Liver (tissue), 9 donors: Measurements from ENCODE around the gene NPEPPS. TPM values are rescaled to one million over a fixed set of nuclear protein-coding genes. Genes with fewer than 3 reads are reported as not detected.

Source experiments
- DNase-seq: peaks from one replicate; pipeline ENCODE4 v3.0.0-alpha.2; 2017; ENCODE audit warnings: low spot score
- H3K27ac ChIP-seq, 2 donors: one replicate each; pipeline ENCODE4 v1.7.0; 2013; ENCODE audit warnings: inconsistent platforms in 2 of 2, low read length in 2 of 2, control low read depth in 1 of 2, low read depth in 1 of 2, mild to moderate bottlenecking in 1 of 2
- H3K27me3 ChIP-seq, 4 donors: one replicate each; pipeline versions ENCODE4 v1.6.1 to v1.7.0; 2013; ENCODE audit warnings: low read length in 3 of 4, inconsistent platforms in 1 of 4, mild to moderate bottlenecking in 1 of 4, moderate library complexity in 1 of 4; ENCODE audit not compliant: control insufficient read depth in 4 of 4, insufficient read depth in 4 of 4
- H3K36me3 ChIP-seq, 4 donors: one replicate each; pipeline versions ENCODE4 v1.6.1 to v1.7.0; 2013; ENCODE audit warnings: low read length in 3 of 4, mild to moderate bottlenecking in 3 of 4, low read depth in 1 of 4, moderate library complexity in 1 of 4; ENCODE audit not compliant: control insufficient read depth in 4 of 4, insufficient read depth in 3 of 4
- H3K4me1 ChIP-seq, 4 donors: one replicate each; pipeline versions ENCODE4 v1.6.1 to v1.7.0; 2013; ENCODE audit warnings: low read length in 3 of 4, mild to moderate bottlenecking in 3 of 4, moderate library complexity in 1 of 4; ENCODE audit not compliant: control insufficient read depth in 4 of 4, insufficient read depth in 4 of 4
- H3K4me3 ChIP-seq, 3 donors: one replicate each; pipeline versions ENCODE4 v1.6.1 to v1.7.0; 2013; ENCODE audit warnings: low read length in 3 of 3, control low read depth in 1 of 3, low read depth in 1 of 3, mild to moderate bottlenecking in 1 of 3
- H3K9ac ChIP-seq, 2 donors: one replicate each; pipeline ENCODE4 v1.7.0; 2013; ENCODE audit warnings: low read length in 2 of 2, mild to moderate bottlenecking in 2 of 2, moderate library complexity in 2 of 2, control low read depth in 1 of 2, low read depth in 1 of 2
- H3K9me3 ChIP-seq, 4 donors: one replicate each; pipeline versions ENCODE4 v1.6.1 to v1.7.0; 2013; ENCODE audit warnings: low read length in 3 of 4; ENCODE audit not compliant: control insufficient read depth in 4 of 4
- ATF3 ChIP-seq: IDR thresholded peaks from 2 replicates; pipeline ENCODE4 v1.6.1; 2016; ENCODE audit warnings: antibody characterized with exemption
- EGR1 ChIP-seq, 2 donors: IDR thresholded peaks; 2 replicates each; pipeline ENCODE4 v1.6.1; 2016 to 2018; ENCODE audit warnings: antibody characterized with exemption in 2 of 2, low read depth in 2 of 2
- FOXA2 ChIP-seq: IDR thresholded peaks from 2 replicates; pipeline ENCODE4 v1.6.1; 2016; ENCODE audit warnings: antibody characterized with exemption
- GABPA ChIP-seq, 2 donors: IDR thresholded peaks in 1 of 2; conservative IDR thresholded peaks in 1 of 2; 2 replicates each; pipeline ENCODE4 v1.6.1; 2016; ENCODE audit warnings: antibody characterized with exemption in 2 of 2, mild to moderate bottlenecking in 1 of 2, moderate library complexity in 1 of 2
- HNF4A ChIP-seq, 2 donors: conservative IDR thresholded peaks; 2 replicates each; pipeline ENCODE4 v1.6.1; 2016; ENCODE audit warnings: antibody characterized with exemption in 2 of 2, mild to moderate bottlenecking in 2 of 2
- HNF4G ChIP-seq: IDR thresholded peaks from 2 replicates; pipeline ENCODE4 v1.6.1; 2016; ENCODE audit warnings: antibody characterized with exemption
- JUND ChIP-seq, 2 donors: IDR thresholded peaks; 2 replicates each; pipeline ENCODE4 v1.6.1; 2016; ENCODE audit warnings: antibody characterized with exemption in 2 of 2
- MAX ChIP-seq: IDR thresholded peaks from 2 replicates; pipeline ENCODE4 v1.6.1; 2016; ENCODE audit warnings: antibody characterized with exemption
- NR2F2 ChIP-seq: IDR thresholded peaks from 2 replicates; pipeline ENCODE4 v1.6.1; 2016; ENCODE audit warnings: antibody characterized with exemption
- RAD21 ChIP-seq, 2 donors: IDR thresholded peaks; 2 replicates each; pipeline ENCODE4 v1.6.1; 2016; ENCODE audit warnings: antibody characterized with exemption in 2 of 2, mild to moderate bottlenecking in 2 of 2
- REST ChIP-seq: IDR thresholded peaks from 2 replicates; pipeline ENCODE4 v1.6.1; 2016; ENCODE audit warnings: antibody characterized with exemption, mild to moderate bottlenecking
- RXRA ChIP-seq, 2 donors: IDR thresholded peaks; 2 replicates each; pipeline ENCODE4 v1.6.1; 2017 to 2018; ENCODE audit warnings: antibody characterized with exemption in 2 of 2, mild to moderate bottlenecking in 1 of 2
- SP1 ChIP-seq: IDR thresholded peaks from 2 replicates; pipeline ENCODE4 v1.6.1; 2018; ENCODE audit warnings: antibody characterized with exemption, mild to moderate bottlenecking
- TAF1 ChIP-seq: conservative IDR thresholded peaks from 2 replicates; pipeline ENCODE4 v1.6.1; 2016; ENCODE audit warnings: antibody characterized with exemption, mild to moderate bottlenecking
- YY1 ChIP-seq: IDR thresholded peaks from 2 replicates; pipeline ENCODE4 v1.6.1; 2016; ENCODE audit warnings: antibody characterized with exemption, mild to moderate bottlenecking
- WGBS: extraction: QIAGEN DNeasy Blood & Tissue Kit; methylation state at CpG from one replicate; pipeline ENCODE4 v1.1.7; 2013; 5-methylcytosine and 5-hydroxymethylcytosine counted together
- polyA plus RNA-seq, 2 donors: library from polyadenylated mRNA; stranded (reverse) in 1 of 2; unstranded in 1 of 2; fragments of 200-250 nt in 1 of 2; fragments of >200 nt in 1 of 2; fragmentation: Nextera tagmentation in 1 of 2; extraction: Ambion mirVana in 1 of 2; gene quantifications; one replicate each; pipeline versions ENCODE4 v1.2.1 to v1.2.3, GENCODE V29; 2013 to 2015
- total RNA-seq, 2 donors: library from RNA; depleted of rRNA; stranded (reverse); fragments of >200 nt; gene quantifications; one replicate each; pipeline ENCODE4 v1.2.3, GENCODE V29; 2014
- donor health status: healthy.
- donor health status: healthy.
- donor health status: healthy.
- donor health status: healthy.
- donor health status: healthy.

Gene NPEPPS
- total and polyA plus RNA-seq, 4 donors = 12.0 to 61.9 (median 46.4) TPM

GRCh38 chr17:47654991-47655390 lies 124.1 kb downstream of the NPEPPS start:
- no peak overlapping the region for H3K4me3 ChIP-seq
- H3K4me1 ChIP-seq = peaks cover 2 to 41% (median 38%) of the 10 kb centered on the region in 4 donors
- no peak overlapping the region for H3K9ac ChIP-seq
- H3K27me3 ChIP-seq = no peaks in the 10 kb centered on the region
- peaks cover 22 to 50% (median 41%) of the 10 kb centered on the region in 4 donors for H3K36me3 ChIP-seq
- H3K27ac ChIP-seq = peak overlapping the region; percentile 31 to 50
- peak in 1 of 2 donors; percentile 19 for TF ChIP-seq RAD21 (IDR thresholded peaks at IDR 0.05)
- peak; percentile 30 to 66 for TF ChIP-seq RXRA (IDR thresholded peaks at IDR 0.05)
- peak; percentile 48 for TF ChIP-seq SP1
- peak; percentile 49 to 57 for TF ChIP-seq HNF4A (conservative IDR thresholded peaks at IDR 0.05)
- peak in 1 of 2 donors; percentile 18 for TF ChIP-seq JUND (IDR thresholded peaks at IDR 0.05)
- no peak for TF ChIP-seq NR2F2
- TF ChIP-seq REST = peak; percentile 43
- TF ChIP-seq TAF1 = no peak
- TF ChIP-seq HNF4G = no peak
- no peak for TF ChIP-seq EGR1 (IDR thresholded peaks at IDR 0.05; ENCODE audit: low read depth in 2 of 2)
- no peak for TF ChIP-seq ATF3
- peak; percentile 53 for TF ChIP-seq YY1
- no peak for TF ChIP-seq GABPA (IDR thresholded peaks at IDR 0.05 in 1 of 2, conservative IDR thresholded peaks at IDR 0.05 in 1 of 2)
- no peak for TF ChIP-seq FOXA2
- peak; percentile 22 for TF ChIP-seq MAX
- no peak for DNase-seq
- 25% methylated on average over 6 of the region's 6 CpGs for WGBS
- H3K9me3 ChIP-seq = no peaks in the 10 kb centered on the region

- peaks cover 2 to 12% (median 9%) of the 10 kb centered on the region in 4 donors for H3K4me1 ChIP-seq
- no peak overlapping the region for H3K9ac ChIP-seq
- H3K9me3 ChIP-seq = no peaks in the 10 kb centered on the region
- H3K4me3 ChIP-seq = no peak overlapping the region
- TF ChIP-seq TAF1 (no peak), REST (no peak), JUND (IDR thresholded peaks at IDR 0.05) (no peak), RXRA (IDR thresholded peaks at IDR 0.05) (no peak), YY1 (no peak), RAD21 (IDR thresholded peaks at IDR 0.05) (no peak)
- no peaks in the 10 kb centered on the region for H3K27me3 ChIP-seq
- H3K27ac ChIP-seq = peak overlapping the region; percentile 36 to 57
- 26% methylated on average over 6 of the region's 6 CpGs for WGBS
- DNase-seq = no peak
- H3K36me3 ChIP-seq = peaks cover 31 to 78% (median 64%) of the 10 kb centered on the region in 4 donors
Observed at GRCh38 chr17:47660064-47660492, 129.2 kb downstream of the NPEPPS start.
